Stimulated activated CD8-positive, alpha-beta memory T cell treated with anti-CD3 and anti-CD28 coated beads, Interleukin-7, amount 100 ng/mL, for 48 hours (primary cell): ENCODE results near the gene ATN1.
A peak's percentile ranks its signal among the peaks of the same experiment; 100 is the strongest.
"Not testable (repeated sequence)": the region's sequence is repeated elsewhere in the genome, so short reads cannot be mapped to it uniquely, and the experiment has no call there.

ENCODE experiments used
- DNase-seq, 2 donors: peaks; one replicate each; pipeline ENCODE4 v3.0.0-alpha.2; 2020; ENCODE audit warnings: low read depth in 1 of 2; ENCODE audit errors: extremely low read depth in 1 of 2

The ATN1 gene

GRCh38 chr12:6904280-6905276 is 23.2 kb upstream of the ATN1 start, which contains the start of gene LRRC23:
Gene LRRC23, plus strand, starts transcription at chr12:6904822. Its CDS starts 812 bp downstream, at chr12:6905634.
- peak; percentile 93 to 98 for DNase-seq

- DNase-seq, result no peak
Observed at GRCh38 chr12:6905414-6906040, 22.2 kb upstream of the ATN1 start.

- DNase-seq, result not testable (repeated sequence)
Observed at GRCh38 chr12:6908141-6908540, 19.6 kb upstream of the ATN1 start.

GRCh38 chr12:6909421-6910145 is 18.2 kb upstream of the ATN1 start:
- no peak for DNase-seq

DNA sequence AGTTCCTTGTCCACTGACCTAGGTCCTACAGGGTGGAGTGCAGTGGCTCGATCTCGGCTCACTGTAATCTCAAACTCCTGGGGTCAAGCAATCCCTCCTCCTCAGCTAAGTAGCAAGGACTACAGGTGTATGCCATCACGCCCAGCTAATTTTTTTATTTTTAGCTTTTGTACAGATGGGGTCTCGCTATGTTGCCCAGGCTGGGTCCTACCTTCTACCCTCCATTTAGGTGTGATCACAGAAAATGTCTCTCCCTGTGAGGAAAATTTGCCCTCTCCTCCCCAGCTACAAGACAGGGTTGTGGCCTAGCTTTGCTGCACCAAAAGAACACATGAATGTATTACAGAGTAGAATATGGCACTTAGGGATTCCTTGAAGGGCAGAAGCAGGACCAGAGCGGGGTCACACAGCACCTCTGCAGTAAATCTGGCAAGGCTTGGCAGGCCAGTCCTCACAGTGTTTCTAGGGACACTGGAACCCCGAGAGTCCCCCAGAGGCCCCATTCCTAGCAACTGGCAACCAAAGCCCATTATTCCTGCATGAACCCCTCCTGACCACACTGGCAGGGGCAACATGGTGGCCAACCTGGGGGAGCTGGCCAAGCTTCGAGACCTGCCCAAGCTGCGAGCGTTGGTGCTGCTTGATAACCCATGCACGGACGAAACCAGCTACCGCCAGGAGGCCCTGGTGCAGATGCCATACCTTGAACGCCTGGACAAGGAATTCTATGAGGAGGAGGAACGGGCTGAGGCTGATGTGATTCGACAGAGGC is 15.4 kb upstream of the ATN1 start:
- DNase-seq, result no peak

DNA sequence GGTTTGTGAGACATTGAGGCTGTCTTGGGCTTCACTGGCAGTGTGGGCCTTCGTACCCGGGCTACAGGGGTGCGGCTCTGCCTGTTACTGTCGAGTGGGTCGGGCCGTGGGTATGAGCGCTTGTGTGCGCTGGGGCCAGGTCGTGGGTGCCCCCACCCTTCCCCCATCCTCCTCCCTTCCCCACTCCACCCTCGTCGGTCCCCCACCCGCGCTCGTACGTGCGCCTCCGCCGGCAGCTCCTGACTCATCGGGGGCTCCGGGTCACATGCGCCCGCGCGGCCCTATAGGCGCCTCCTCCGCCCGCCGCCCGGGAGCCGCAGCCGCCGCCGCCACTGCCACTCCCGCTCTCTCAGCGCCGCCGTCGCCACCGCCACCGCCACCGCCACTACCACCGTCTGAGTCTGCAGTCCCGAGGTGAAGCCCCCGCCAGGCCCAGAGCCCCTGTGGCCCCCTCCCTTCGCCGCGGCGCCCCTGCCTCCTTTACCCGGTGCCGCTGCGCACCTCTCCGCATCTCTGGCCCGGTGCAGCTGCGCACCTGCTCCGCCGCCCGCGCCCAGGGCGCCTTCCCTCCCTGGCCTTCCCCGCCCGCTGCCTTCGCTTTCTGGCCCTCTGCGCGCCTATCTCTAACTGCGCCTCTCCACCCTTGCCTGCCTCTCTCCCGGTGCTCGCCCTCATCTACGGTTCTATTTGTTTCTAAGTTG is 13.4 kb upstream of the ATN1 start, which contains the start of gene ENO2:
ENO2 (plus strand) TSS at position 335 of the 701 bp plus-strand sequence. CDS start 1,253 bp downstream, outside the sequence.
- DNase-seq, result peak; percentile 71 to 76

DNA sequence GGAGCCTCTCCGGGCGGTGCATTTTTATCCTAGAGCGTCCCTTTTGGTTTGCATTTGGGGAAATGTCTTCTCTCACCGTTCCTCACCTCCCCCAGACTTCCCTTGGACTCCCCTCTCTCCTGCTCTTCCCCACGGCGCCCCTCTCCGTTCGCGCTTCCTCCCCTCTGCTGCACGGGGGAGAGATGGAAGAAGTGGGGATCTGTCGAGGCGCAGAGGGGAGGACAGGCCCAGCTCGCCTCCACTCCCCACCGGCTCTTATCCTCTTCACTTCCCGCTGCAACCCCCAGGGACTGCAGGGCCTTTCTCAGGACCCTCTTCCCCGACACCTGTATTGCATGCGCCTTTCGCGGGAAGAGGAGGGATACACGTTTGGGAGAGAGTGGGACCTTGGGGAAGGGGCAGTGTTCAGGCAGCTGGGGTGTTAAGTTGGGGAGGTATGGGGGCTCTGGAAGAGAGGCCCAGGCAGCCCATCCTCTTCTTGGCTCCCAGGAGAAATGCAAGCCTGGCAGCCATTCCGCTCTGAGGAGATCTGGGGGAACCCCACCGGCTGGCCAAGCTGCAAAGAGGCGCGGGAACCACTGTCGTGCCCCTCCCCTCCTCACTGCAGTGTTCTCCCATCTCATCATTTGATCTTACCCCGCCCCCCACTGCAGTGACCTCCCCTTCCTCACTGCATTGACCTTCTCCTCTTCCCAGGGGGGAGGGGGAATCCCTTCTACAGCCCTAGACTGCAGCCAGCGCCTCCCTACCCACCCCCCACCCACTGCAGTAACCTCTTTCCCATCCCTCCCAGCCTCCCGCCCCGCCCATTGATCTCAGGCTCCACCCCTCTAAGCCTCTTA is 12.6 kb upstream of the ATN1 start:
- no peak for DNase-seq

GRCh38 chr12:6915789-6916285 is 11.9 kb upstream of the ATN1 start:
- no peak for DNase-seq

GRCh38 chr12:6916426-6917200 is 11.1 kb upstream of the ATN1 start:
- DNase-seq, result no peak

GRCh38 chr12:6917491-6918231 is 10.1 kb upstream of the ATN1 start:
- DNase-seq, result no peak

DNA sequence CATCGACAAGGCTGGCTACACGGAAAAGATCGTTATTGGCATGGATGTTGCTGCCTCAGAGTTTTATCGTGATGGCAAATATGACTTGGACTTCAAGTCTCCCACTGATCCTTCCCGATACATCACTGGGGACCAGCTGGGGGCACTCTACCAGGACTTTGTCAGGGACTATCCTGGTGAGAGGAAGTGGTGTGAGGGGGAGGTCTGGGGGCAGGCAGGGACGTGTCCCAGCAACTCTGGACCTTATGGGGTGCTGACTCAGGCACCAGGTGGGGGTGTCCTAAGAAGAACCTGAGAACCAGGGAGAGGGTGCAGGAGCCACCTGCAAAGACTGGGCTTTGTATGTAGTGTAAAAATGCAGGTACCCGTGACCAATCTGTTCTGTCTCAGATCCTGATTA is 8.2 kb upstream of the ATN1 start:
- DNase-seq, result no peak

DNA sequence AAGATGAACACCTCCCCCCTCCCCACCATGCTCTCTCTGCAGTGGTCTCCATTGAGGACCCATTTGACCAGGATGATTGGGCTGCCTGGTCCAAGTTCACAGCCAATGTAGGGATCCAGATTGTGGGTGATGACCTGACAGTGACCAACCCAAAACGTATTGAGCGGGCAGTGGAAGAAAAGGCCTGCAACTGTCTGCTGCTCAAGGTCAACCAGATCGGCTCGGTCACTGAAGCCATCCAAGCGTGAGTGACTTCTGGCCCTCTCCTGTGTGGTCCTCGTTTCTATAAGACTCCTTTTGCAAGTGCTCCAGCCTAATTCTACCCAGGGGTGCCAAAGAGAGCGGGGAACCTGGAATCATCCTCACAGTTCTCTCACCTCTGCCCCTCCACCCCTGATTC is 6.2 kb upstream of the ATN1 start:
- no peak for DNase-seq

DNA sequence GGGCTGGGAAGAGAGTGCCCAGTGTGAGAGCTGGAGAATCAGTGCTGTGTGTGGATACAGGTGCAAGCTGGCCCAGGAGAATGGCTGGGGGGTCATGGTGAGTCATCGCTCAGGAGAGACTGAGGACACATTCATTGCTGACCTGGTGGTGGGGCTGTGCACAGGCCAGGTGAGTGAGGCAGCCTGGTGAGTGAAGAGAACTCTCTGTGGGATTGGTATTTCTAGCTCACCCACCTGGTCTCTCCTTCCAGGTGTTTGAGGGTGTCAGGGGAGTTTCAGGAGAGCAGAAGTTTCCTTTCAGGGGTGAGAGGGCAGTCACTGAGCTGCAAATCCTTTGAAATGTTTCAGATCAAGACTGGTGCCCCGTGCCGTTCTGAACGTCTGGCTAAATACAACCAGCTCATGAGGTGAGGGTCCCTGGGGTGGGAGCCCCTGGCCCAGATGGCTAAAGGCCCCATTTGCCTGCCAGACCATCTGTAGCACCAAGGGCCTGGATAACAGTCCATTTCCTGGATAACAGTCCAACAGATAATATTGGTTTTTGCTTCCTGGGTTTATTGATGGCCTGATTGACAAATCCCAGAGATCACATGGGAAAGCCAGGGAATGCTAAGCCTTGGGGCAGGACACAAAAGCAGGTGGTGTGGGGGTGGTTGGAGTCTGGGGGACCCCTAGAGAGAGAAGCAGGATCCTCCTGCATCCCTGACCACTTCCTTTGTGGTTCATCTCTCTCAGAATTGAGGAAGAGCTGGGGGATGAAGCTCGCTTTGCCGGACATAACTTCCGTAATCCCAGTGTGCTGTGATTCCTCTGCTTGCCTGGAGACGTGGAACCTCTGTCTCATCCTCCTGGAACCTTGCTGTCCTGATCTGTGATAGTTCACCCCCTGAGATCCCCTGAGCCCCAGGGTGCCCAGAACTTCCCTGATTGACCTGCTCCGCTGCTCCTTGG is 5.5 kb upstream of the ATN1 start:
- no peak for DNase-seq

- DNase-seq, result no peak
Observed at GRCh38 chr12:6923003-6923732, 4.6 kb upstream of the ATN1 start.

GRCh38 chr12:6923851-6924250 is 3.9 kb upstream of the ATN1 start:
- DNase-seq, result no peak

DNA sequence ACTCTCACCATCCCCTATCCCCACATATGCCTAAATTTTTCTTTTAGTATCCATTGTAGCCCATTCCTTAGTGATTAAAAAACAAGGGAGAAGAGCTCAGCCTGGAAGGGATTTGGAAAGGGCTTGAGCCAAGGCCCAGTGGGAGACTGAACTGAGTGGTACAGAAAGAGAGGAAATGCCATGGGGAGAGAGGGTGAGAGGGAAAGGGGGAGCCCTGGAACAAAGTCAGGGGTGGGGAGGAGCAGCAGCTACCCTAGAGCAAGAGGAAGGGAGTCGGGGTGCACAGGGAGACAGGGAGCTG is 2.6 kb upstream of the ATN1 start:
- no peak for DNase-seq
